ENCODE measurements around the gene PER2. TPM values are rescaled to one million over a fixed set of nuclear protein-coding genes. Genes with fewer than 3 reads are reported as not detected.

PER2 gene
- total and polyA plus RNA-seq, 2 of the 13 experiments (the other 11 are each of a cell fraction or from before 2014, with no cell fraction given): 5.1 to 9.4 TPM

DNA sequence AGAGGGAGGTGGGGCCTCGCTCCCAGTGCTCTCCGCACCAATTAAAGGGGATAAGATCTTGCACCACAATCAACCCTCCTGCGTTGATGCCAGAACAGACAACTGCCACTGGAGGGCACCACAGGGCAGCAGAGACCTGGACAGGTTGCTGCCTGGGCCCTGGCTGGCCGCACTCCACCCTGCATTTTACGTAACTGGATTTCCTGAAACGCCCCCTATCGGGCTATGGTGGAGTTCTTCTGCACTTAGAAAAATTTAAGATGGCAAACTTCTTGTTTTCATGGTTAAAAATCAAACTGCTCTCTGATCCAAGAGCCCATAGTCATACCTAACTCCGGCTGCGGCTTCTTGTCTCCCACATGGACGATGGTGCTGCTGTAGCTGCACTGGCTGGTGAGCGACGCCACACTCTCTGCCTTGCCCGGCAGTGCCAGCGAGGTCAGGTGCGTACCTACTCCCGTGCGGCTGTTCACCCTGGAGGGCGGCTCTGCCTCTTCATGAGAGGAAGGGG is 31.8 kb downstream of the PER2 start (continued):
- TF ChIP-seq, protein P1, sequence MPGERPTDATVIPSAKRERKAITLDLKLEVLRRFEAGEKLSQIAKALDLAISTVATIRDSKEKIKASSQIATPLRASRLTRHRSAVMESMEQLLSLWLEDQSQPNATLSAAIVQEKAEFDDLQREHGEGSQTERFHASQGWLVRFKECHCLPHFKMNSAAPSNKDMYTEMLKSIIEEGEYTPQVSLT (CRISPR knock-in tag; IDR thresholded peaks at IDR 0.05; ENCODE audit: borderline replicate concordance, low read depth): no peak
- TF ChIP-seq, protein P2, sequence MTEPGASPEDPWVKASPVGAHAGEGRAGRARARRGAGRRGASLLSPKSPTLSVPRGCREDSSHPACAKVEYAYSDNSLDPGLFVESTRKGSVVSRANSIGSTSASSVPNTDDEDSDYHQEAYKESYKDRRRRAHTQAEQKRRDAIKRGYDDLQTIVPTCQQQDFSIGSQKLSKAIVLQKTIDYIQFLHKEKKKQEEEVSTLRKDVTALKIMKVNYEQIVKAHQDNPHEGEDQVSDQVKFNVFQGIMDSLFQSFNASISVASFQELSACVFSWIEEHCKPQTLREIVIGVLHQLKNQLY (CRISPR knock-in tag; IDR thresholded peaks at IDR 0.05): 0 out of 2 replicates have a peak, but pooled peaks have one; percentile 23
- TF ChIP-seq KMT2A (CRISPR knock-in tag; IDR thresholded peaks at IDR 0.05) (peak; percentile 69), AGO1 (IDR thresholded peaks at IDR 0.05; ENCODE audit: low read depth, low read length, poor library complexity, severe bottlenecking) (no peak), ZNF331 (CRISPR knock-in tag; IDR thresholded peaks at IDR 0.05) (peak; percentile 92), PPARG (CRISPR knock-in tag; conservative IDR thresholded peaks at IDR 0.05) (peak; percentile 77), ZKSCAN1 (IDR thresholded peaks at IDR 0.05; ENCODE audit: low read length) (0 out of 2 replicates have a peak, but pooled peaks have one; percentile 44), ZNF44 (CRISPR knock-in tag; IDR thresholded peaks at IDR 0.05) (no peak), PHF8 (CRISPR knock-in tag; IDR thresholded peaks at IDR 0.05) (peak; percentile 44; the same call in 1 of the 2 replicates), HNF4A (CRISPR knock-in tag; IDR thresholded peaks at IDR 0.05) (peak; percentile 61), ZNF496 (CRISPR knock-in tag; IDR thresholded peaks at IDR 0.05; ENCODE audit: insufficient replicate concordance) (no peak), ZNF567 (CRISPR knock-in tag; IDR thresholded peaks at IDR 0.05; ENCODE audit: borderline replicate concordance) (no peak), TEAD3 (CRISPR knock-in tag; optimal IDR thresholded peaks at IDR 0.05; ENCODE audit: borderline replicate concordance) (peak; percentile 88), ZSCAN30 (CRISPR knock-in tag; IDR thresholded peaks at IDR 0.05) (no peak)
- TF ChIP-seq, protein P3, sequence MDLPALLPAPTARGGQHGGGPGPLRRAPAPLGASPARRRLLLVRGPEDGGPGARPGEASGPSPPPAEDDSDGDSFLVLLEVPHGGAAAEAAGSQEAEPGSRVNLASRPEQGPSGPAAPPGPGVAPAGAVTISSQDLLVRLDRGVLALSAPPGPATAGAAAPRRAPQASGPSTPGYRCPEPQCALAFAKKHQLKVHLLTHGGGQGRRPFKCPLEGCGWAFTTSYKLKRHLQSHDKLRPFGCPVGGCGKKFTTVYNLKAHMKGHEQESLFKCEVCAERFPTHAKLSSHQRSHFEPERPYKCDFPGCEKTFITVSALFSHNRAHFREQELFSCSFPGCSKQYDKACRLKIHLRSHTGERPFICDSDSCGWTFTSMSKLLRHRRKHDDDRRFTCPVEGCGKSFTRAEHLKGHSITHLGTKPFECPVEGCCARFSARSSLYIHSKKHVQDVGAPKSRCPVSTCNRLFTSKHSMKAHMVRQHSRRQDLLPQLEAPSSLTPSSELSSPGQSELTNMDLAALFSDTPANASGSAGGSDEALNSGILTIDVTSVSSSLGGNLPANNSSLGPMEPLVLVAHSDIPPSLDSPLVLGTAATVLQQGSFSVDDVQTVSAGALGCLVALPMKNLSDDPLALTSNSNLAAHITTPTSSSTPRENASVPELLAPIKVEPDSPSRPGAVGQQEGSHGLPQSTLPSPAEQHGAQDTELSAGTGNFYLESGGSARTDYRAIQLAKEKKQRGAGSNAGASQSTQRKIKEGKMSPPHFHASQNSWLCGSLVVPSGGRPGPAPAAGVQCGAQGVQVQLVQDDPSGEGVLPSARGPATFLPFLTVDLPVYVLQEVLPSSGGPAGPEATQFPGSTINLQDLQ (CRISPR knock-in tag; IDR thresholded peaks at IDR 0.05): no peak
- TF ChIP-seq, protein P4, sequence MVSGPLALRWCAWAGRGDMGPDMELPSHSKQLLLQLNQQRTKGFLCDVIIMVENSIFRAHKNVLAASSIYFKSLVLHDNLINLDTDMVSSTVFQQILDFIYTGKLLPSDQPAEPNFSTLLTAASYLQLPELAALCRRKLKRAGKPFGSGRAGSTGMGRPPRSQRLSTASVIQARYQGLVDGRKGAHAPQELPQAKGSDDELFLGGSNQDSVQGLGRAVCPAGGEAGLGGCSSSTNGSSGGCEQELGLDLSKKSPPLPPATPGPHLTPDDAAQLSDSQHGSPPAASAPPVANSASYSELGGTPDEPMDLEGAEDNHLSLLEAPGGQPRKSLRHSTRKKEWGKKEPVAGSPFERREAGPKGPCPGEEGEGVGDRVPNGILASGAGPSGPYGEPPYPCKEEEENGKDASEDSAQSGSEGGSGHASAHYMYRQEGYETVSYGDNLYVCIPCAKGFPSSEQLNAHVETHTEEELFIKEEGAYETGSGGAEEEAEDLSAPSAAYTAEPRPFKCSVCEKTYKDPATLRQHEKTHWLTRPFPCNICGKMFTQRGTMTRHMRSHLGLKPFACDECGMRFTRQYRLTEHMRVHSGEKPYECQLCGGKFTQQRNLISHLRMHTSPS (CRISPR knock-in tag; IDR thresholded peaks at IDR 0.05; ENCODE audit: low read depth): no peak
- TF ChIP-seq, protein P5, sequence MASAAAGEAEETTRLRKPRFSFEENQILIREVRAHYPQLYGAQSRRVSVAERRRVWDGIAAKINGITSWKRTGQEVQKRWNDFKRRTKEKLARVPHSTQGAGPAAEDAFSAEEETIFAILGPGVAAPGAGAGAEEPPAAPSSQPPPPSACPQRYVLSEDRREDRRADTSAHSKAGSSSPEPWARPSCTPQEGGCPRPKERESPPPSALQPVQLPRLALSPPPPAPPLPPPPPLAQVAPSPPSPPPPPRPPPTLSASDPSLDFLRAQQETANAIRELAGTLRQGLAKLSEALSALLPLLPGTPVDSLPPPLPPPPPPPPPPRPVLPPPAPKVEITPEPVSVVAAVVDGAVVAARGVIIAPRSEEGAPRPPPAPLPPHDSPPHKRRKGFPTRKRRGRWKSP (CRISPR knock-in tag; IDR thresholded peaks at IDR 0.05): 0 out of 2 replicates have a peak, but pooled peaks have one; percentile 56
- TF ChIP-seq, protein P6, sequence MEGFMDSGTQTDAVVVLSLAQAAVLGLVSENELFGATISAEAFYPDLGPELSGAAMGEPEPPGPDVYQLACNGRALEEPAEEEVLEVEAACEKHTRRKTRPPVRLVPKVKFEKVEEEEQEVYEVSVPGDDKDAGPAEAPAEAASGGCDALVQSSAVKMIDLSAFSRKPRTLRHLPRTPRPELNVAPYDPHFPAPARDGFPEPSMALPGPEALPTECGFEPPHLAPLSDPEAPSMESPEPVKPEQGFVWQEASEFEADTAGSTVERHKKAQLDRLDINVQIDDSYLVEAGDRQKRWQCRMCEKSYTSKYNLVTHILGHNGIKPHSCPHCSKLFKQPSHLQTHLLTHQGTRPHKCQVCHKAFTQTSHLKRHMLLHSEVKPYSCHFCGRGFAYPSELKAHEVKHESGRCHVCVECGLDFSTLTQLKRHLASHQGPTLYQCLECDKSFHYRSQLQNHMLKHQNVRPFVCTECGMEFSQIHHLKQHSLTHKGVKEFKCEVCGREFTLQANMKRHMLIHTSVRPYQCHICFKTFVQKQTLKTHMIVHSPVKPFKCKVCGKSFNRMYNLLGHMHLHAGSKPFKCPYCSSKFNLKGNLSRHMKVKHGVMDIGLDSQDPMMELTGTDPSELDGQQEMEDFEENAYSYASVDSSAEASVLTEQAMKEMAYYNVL (CRISPR knock-in tag; IDR thresholded peaks at IDR 0.05; ENCODE audit: borderline replicate concordance): peak; percentile 58
